Nephron (organoid): ENCODE data around the gene CLNK.

Experiments
- H3K27ac Mint-ChIP-seq, 3 experiments: 2 replicates each; pipeline ENCODE4 v1.8.0; 2020; ENCODE audit warnings: mixed read lengths in 3 of 3, mild to moderate bottlenecking in 2 of 3, moderate library complexity in 1 of 3
- H3K27me3 Mint-ChIP-seq: 2 replicates; pipeline ENCODE4 v1.8.0; 2021; ENCODE audit warnings: low read depth, mild to moderate bottlenecking, moderate library complexity, mixed read lengths
- H3K36me3 Mint-ChIP-seq: 2 replicates; pipeline ENCODE4 v1.8.0; 2020; ENCODE audit warnings: low read depth, mixed read lengths
- H3K4me1 Mint-ChIP-seq: 2 replicates; pipeline ENCODE4 v1.8.0; 2020; ENCODE audit warnings: mixed read lengths
- H3K4me3 Mint-ChIP-seq, 3 experiments: 2 replicates each; pipeline ENCODE4 v1.8.0; 2020; ENCODE audit warnings: mild to moderate bottlenecking in 3 of 3, mixed read lengths in 3 of 3, moderate library complexity in 2 of 3
- H3K9me3 Mint-ChIP-seq: 2 replicates; pipeline ENCODE4 v1.8.0; 2020; ENCODE audit warnings: mixed read lengths
- TF ChIP-seq, protein P1 (sequence below), 3 experiments: fragments of 200-600 bp; sonication (generic); IDR thresholded peaks; one replicate each; pipeline ENCODE4 v1.5.0; 2021; ENCODE audit warnings: antibody characterized with exemption in 3 of 3; ENCODE audit not compliant: unreplicated experiment in 3 of 3

Gene CLNK

DNA sequence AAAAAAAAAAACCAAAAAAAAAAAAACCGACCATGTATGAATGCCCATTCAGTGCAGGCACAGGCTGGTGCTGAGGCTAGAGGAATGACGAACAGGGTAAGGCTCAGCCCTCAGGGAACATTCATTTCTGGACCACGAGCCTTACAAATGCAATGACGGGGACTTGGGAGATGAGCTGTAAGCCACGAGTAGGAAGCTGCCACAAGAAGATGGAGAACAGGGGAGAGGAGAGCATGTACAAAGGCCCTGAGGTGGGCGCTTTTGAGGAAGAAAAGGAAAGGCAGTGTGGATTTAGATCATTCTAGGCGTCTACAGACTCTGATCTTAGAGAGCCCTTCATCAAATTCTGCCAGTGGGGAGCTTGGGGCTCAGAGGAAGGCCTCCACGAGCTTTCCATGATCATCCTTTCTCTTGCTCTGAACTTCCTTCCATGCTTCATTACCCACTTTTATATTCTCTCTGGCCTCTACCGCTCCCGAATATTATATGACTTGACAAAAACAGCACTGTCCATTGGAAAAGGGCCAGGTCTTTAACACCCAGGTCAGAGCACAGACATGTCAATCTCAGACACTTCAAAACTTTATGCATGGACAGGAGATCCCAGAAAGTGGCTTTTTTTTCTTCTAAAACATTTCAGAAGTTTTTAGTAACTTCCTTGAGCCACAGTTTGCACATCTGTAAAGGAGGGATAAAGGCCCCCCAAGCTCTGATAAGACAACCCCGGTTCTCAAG lies 224.1 kb downstream of the CLNK start:
- Mint-ChIP-seq H3K4me3 (peak overlapping the region in 2 of 3 experiments; percentile 44 to 66), H3K36me3 (peaks cover 19% of the 10 kb centered on the region), H3K4me1 (peaks cover 5% of the 10 kb centered on the region), H3K27me3 (peaks cover 61% of the 10 kb centered on the region), H3K9me3 (peaks cover 36% of the 10 kb centered on the region), H3K27ac (no peak overlapping the region)
- TF ChIP-seq, protein P1, sequence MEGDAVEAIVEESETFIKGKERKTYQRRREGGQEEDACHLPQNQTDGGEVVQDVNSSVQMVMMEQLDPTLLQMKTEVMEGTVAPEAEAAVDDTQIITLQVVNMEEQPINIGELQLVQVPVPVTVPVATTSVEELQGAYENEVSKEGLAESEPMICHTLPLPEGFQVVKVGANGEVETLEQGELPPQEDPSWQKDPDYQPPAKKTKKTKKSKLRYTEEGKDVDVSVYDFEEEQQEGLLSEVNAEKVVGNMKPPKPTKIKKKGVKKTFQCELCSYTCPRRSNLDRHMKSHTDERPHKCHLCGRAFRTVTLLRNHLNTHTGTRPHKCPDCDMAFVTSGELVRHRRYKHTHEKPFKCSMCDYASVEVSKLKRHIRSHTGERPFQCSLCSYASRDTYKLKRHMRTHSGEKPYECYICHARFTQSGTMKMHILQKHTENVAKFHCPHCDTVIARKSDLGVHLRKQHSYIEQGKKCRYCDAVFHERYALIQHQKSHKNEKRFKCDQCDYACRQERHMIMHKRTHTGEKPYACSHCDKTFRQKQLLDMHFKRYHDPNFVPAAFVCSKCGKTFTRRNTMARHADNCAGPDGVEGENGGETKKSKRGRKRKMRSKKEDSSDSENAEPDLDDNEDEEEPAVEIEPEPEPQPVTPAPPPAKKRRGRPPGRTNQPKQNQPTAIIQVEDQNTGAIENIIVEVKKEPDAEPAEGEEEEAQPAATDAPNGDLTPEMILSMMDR (IDR thresholded peaks at IDR 0.05; ENCODE audit: unreplicated experiment in 3 of 3): no peak

DNA sequence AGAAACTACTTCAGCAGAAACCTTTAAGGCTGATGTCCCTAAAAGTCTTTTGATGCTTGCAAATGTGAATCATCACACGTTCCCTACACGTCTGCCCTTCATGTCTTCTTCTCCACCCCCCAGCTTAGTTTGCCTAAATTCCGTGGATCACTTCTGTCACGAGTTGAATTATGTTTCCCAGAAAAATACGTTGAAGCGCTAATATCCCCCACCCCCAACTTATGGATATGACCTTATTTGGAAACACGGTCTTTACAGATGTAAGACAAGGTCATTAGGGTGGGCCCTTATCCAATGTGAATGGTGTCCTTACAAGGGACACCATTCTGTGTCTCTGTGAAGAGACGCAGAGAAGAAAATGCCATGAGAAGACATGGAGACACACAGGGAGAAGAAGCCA lies 225.3 kb downstream of the CLNK start:
- Mint-ChIP-seq H3K36me3 (peaks cover 30% of the 10 kb centered on the region), H3K27me3 (peaks cover 56% of the 10 kb centered on the region), H3K27ac (no peak overlapping the region), H3K4me1 (peaks cover 5% of the 10 kb centered on the region), H3K9me3 (peaks cover 46% of the 10 kb centered on the region), H3K4me3 (peak overlapping the region in 2 of 3 experiments; percentile 32 to 37)
- TF ChIP-seq, protein P1 (IDR thresholded peaks at IDR 0.05; ENCODE audit: unreplicated experiment in 3 of 3): no peak

DNA sequence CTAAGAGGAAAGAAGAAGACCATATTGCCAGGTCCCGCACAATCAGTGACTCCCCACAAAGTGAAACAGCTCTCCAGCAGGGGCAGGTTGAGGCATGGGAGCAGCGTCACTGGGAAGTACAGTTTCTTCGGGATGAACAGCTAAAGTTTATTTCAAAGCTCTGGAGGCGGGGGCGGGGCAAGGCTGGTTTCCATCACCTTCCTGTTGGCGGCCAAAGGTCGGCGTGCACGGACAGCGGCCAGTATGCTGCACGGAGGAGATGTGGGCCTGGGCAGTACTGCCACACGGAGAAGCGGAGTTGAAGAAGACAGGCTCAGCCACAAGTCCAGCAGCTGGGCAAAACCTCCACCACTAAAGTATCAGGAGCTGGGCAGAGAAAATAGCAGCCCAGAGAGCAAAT lies 226.4 kb downstream of the CLNK start:
- Mint-ChIP-seq H3K36me3 (peaks cover 42% of the 10 kb centered on the region), H3K4me1 (peaks cover 5% of the 10 kb centered on the region), H3K4me3 (peak overlapping the region; percentile 37 to 73 (median 68)), H3K27me3 (peaks cover 49% of the 10 kb centered on the region), H3K9me3 (peaks cover 52% of the 10 kb centered on the region), H3K27ac (no peak overlapping the region)
- TF ChIP-seq, protein P1 (IDR thresholded peaks at IDR 0.05; ENCODE audit: unreplicated experiment in 3 of 3): no peak

DNA sequence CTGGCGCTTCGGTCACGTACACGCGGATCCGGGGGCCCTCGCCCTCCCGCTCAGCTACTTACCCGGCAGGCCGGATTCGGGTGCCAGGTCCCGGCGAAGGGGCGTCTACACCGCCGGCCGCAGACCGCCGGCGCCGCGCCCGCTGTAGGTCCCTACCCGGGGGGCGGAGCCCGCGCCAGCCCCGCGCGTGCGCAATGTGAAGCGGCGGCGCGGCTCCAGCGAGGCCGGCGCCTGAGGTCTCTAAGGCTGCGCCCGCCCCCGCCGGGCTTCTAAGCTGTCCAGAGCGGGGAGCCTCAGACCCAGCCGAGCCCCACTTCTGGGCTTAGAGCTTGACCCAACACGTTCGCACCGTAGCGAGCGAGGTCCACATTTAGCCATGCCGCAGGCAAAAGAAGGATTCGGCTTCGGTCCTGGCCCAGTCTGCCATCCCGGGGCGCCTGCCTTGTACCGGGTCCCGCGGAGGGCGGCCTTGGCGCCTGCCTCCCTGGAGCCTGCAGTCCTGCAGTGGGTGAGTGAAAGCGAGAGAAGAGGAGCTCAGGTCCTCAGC lies 227.2 kb downstream of the CLNK start, which contains the start of gene ZNF518B:
Gene ZNF518B, minus strand, starts transcription at position 172 of the 547 bp plus-strand sequence. CDS start 11,098 bp downstream, outside the sequence.
- peaks cover 41% of the 10 kb centered on the region for H3K27me3 Mint-ChIP-seq
- peaks cover 54% of the 10 kb centered on the region for H3K9me3 Mint-ChIP-seq
- peaks cover 5% of the 10 kb centered on the region for H3K4me1 Mint-ChIP-seq
- TF ChIP-seq, protein P1 (IDR thresholded peaks at IDR 0.05; ENCODE audit: unreplicated experiment in 3 of 3): no peak
- peak within 1 kb of the TSS; percentile 90 to 92 (median 90) for H3K4me3 Mint-ChIP-seq
- peak within 1 kb of the TSS; percentile 56 to 89 (median 79) for H3K27ac Mint-ChIP-seq
- H3K36me3 Mint-ChIP-seq: peaks cover 50% of the 10 kb centered on the region

DNA sequence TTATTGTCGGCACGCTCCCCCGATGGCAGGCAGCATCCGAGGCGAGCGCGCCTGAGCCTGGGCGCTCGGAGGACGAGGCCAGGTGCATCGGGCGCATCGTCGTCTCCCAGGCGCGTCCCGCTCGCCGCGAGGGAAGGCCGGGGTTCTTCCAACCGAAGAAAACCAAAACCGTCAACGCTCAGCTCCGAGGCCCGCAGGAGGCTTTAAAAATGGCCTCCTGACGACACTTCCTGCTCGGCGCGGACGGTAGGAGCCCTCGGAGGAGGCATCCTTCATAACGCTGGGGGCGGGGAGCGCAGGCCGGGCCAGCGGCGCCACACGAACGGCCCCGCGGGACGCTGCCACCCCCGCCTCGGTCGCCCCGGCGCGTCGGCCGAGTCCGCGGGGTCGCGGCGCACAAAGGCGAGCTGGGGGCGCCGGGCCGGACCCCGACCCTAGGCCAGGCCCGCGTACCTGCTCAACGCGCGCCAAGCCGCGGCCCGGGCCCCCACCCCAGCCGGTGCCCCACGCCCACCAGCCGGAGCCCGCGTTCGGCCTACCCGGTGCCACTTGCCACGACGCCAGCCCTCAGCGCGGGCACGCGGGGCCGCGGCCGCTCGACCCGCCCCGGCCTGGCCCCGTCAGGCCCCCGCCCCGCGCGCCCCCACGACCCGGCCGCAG lies 227.8 kb downstream of the CLNK start:
- Mint-ChIP-seq H3K36me3 (peaks cover 56% of the 10 kb centered on the region), H3K27me3 (peaks cover 34% of the 10 kb centered on the region), H3K4me3 (peak overlapping the region; percentile 90 to 92 (median 90))

More for the DNA sequence above, 227.8 kb downstream of the CLNK start:
- H3K4me1 Mint-ChIP-seq: peaks cover 5% of the 10 kb centered on the region
- TF ChIP-seq, protein P1 (IDR thresholded peaks at IDR 0.05; ENCODE audit: unreplicated experiment in 3 of 3): no peak
- peaks cover 56% of the 10 kb centered on the region for H3K9me3 Mint-ChIP-seq
- peak overlapping the region; percentile 56 to 89 (median 79) for H3K27ac Mint-ChIP-seq
